H9 (cell line): ENCODE data around the gene PIK3CG. TPM values are rescaled to one million over a fixed set of nuclear protein-coding genes. Genes with fewer than 3 reads are reported as not detected.

Source experiments
- DNase-seq: peaks from one replicate; pipeline ENCODE4 v3.0.0-alpha.2; 2017
- H2AFZ ChIP-seq: one replicate; pipeline ENCODE4 v1.6.1; 2013; ENCODE audit warnings: mild to moderate bottlenecking, low read length, control low read depth, moderate library complexity
- H2AK5ac ChIP-seq: 2 replicates; pipeline ENCODE4 v1.6.1; 2013; ENCODE audit warnings: low read length, control low read depth, mixed read lengths; ENCODE audit not compliant: insufficient read length
- H2BK120ac ChIP-seq: one replicate; pipeline ENCODE4 v1.6.1; 2013; ENCODE audit warnings: low read depth, mild to moderate bottlenecking, low read length, control low read depth, inconsistent platforms; ENCODE audit not compliant: poor library complexity, severe bottlenecking
- H2BK12ac ChIP-seq: 2 replicates; pipeline ENCODE4 v1.6.1; 2013; ENCODE audit warnings: low read length, control low read depth, mixed read lengths, low read depth; ENCODE audit not compliant: insufficient read length
- H2BK15ac ChIP-seq: 2 replicates; pipeline ENCODE4 v1.6.1; 2013; ENCODE audit warnings: low read depth, low read length, control low read depth
- H2BK20ac ChIP-seq: one replicate; pipeline ENCODE4 v1.6.1; 2013; ENCODE audit warnings: low read depth, mild to moderate bottlenecking, low read length, control low read depth, inconsistent platforms; ENCODE audit not compliant: poor library complexity, severe bottlenecking
- H2BK5ac ChIP-seq: 2 replicates; pipeline ENCODE4 v1.6.1; 2013; ENCODE audit warnings: low read length, control low read depth, mixed read lengths; ENCODE audit not compliant: insufficient read length
- H3K14ac ChIP-seq: 2 replicates; pipeline ENCODE4 v1.6.1; 2013; ENCODE audit warnings: low read length, control low read depth; ENCODE audit not compliant: insufficient read depth
- H3K18ac ChIP-seq: 2 replicates; pipeline ENCODE4 v1.6.1; 2013; ENCODE audit warnings: low read depth, mild to moderate bottlenecking, mixed read lengths, low read length, control low read depth; ENCODE audit not compliant: insufficient read length
- H3K23ac ChIP-seq: 2 replicates; pipeline ENCODE4 v1.6.1; 2013; ENCODE audit warnings: low read length, control low read depth, mixed read lengths, low read depth; ENCODE audit not compliant: insufficient read length
- H3K23me2 ChIP-seq: 2 replicates; pipeline ENCODE4 v1.6.1; 2013; ENCODE audit warnings: low read depth, mild to moderate bottlenecking, mixed read lengths, low read length, control low read depth; ENCODE audit not compliant: insufficient read length, poor library complexity, severe bottlenecking
- H3K27ac ChIP-seq: 2 replicates; pipeline ENCODE4 v1.5.1; 2013; ENCODE audit warnings: low read length, control low read depth, mixed read lengths, low read depth; ENCODE audit not compliant: insufficient read length
- H3K27me3 ChIP-seq: 2 replicates; pipeline ENCODE4 v1.6.1; 2013; ENCODE audit warnings: low read length, control low read depth, inconsistent platforms; ENCODE audit not compliant: insufficient read depth
- H3K4ac ChIP-seq: 2 replicates; pipeline ENCODE4 v1.6.1; 2013; ENCODE audit warnings: low read depth, mild to moderate bottlenecking, control low read depth, inconsistent platforms, low read length, moderate library complexity
- H3K4me1 ChIP-seq: 2 replicates; pipeline ENCODE4 v1.6.1; 2013; ENCODE audit warnings: low read length, control low read depth, inconsistent platforms; ENCODE audit not compliant: insufficient read depth
- H3K4me2 ChIP-seq: 2 replicates; pipeline ENCODE4 v1.6.1; 2013; ENCODE audit warnings: low read length, control low read depth, mixed read lengths; ENCODE audit not compliant: insufficient read length, insufficient read depth
- H3K56ac ChIP-seq: 2 replicates; pipeline ENCODE4 v1.6.1; 2013; ENCODE audit warnings: low read depth, mild to moderate bottlenecking, mixed read lengths, low read length, control low read depth; ENCODE audit not compliant: insufficient read length
- H3K79me1 ChIP-seq: 2 replicates; pipeline ENCODE4 v1.6.1; 2013; ENCODE audit warnings: low read depth, mild to moderate bottlenecking, moderate library complexity, low read length, control low read depth, inconsistent platforms; ENCODE audit not compliant: insufficient read depth, poor library complexity, severe bottlenecking
- H3K79me2 ChIP-seq: 2 replicates; pipeline ENCODE4 v1.6.1; 2013; ENCODE audit warnings: low read length, control low read depth, inconsistent platforms; ENCODE audit not compliant: insufficient read depth
- H3K9ac ChIP-seq: 2 replicates; pipeline ENCODE4 v1.6.1; 2013; ENCODE audit warnings: low read length, control low read depth, mixed read lengths; ENCODE audit not compliant: insufficient read length; ENCODE audit errors: extremely low read depth
- H3K9me3 ChIP-seq: one replicate; pipeline ENCODE4 v1.6.1; 2013; ENCODE audit warnings: low read depth, low read length, inconsistent platforms; ENCODE audit not compliant: control insufficient read depth
- H3T11ph ChIP-seq: one replicate; pipeline ENCODE4 v1.6.1; 2013; ENCODE audit warnings: mild to moderate bottlenecking, low read length, control low read depth, inconsistent platforms
- H4K20me1 ChIP-seq: one replicate; pipeline ENCODE4 v1.6.1; 2013; ENCODE audit not compliant: control insufficient read depth, insufficient read length, insufficient read depth
- H4K5ac ChIP-seq: 2 replicates; pipeline ENCODE4 v1.6.1; 2013; ENCODE audit warnings: low read depth, mild to moderate bottlenecking, mixed read lengths, low read length, control low read depth; ENCODE audit not compliant: insufficient read length
- H4K8ac ChIP-seq: replicated peaks from 2 replicates; pipeline ENCODE4 v1.6.1; 2013; ENCODE audit warnings: low read length, control low read depth, mixed read lengths, low read depth; ENCODE audit not compliant: insufficient read length
- H4K91ac ChIP-seq: 2 replicates; pipeline ENCODE4 v1.6.1; 2013; ENCODE audit warnings: low read depth, mild to moderate bottlenecking, moderate library complexity, mixed read lengths, low read length, control low read depth; ENCODE audit not compliant: insufficient read length
- H3K27ac Mint-ChIP-seq, 3 experiments: 2 replicates in 2 of 3; 3 replicates in 1 of 3; pipeline ENCODE4 v1.8.0; 2020 to 2021; ENCODE audit warnings: mixed read lengths in 3 of 3, mild to moderate bottlenecking in 1 of 3, moderate library complexity in 1 of 3
- H3K27me3 Mint-ChIP-seq: 2 replicates; pipeline ENCODE4 v1.8.0; 2021; ENCODE audit warnings: low read depth, mild to moderate bottlenecking, moderate library complexity, mixed read lengths
- H3K36me3 Mint-ChIP-seq, 3 experiments: 2 replicates in 2 of 3; 3 replicates in 1 of 3; pipeline ENCODE4 v1.8.0; 2020 to 2021; ENCODE audit warnings: low read depth in 3 of 3, mixed read lengths in 3 of 3; ENCODE audit not compliant: insufficient read depth in 1 of 3
- H3K4me1 Mint-ChIP-seq, 2 experiments: 2 replicates each; pipeline ENCODE4 v1.8.0; 2020; ENCODE audit warnings: mixed read lengths in 2 of 2
- H3K4me3 Mint-ChIP-seq, 2 experiments: 2 replicates in 1 of 2; 3 replicates in 1 of 2; pipeline ENCODE4 v1.8.0; 2020 to 2021; ENCODE audit warnings: mild to moderate bottlenecking in 2 of 2, mixed read lengths in 2 of 2, moderate library complexity in 1 of 2
- H3K9me3 Mint-ChIP-seq, 2 experiments: 2 replicates in 1 of 2; 3 replicates in 1 of 2; pipeline ENCODE4 v1.8.0; 2020; ENCODE audit warnings: mild to moderate bottlenecking in 2 of 2, mixed read lengths in 2 of 2, moderate library complexity in 1 of 2
- CTCF ChIP-seq: fragments of 200-600 bp; sonication (generic); conservative IDR thresholded peaks from 3 replicates; pipeline ENCODE4 v1.8.0; 2021; ENCODE audit warnings: antibody characterized with exemption, mild to moderate bottlenecking
- WGBS: extraction: QIAGEN DNeasy Blood & Tissue Kit; methylation state at CpG from one replicate; pipeline ENCODE4 v1.1.7; 2013; ENCODE audit warnings: missing lambda C conversion rate, low lambda C conversion rate, mixed read lengths; ENCODE audit not compliant: insufficient read length; ENCODE audit errors: extremely low coverage; 5-methylcytosine and 5-hydroxymethylcytosine counted together
- total RNA-seq: library from RNA; stranded (reverse); gene quantifications from 2 replicates; pipeline ENCODE4 v1.2.1, GENCODE V29; 2021

PIK3CG gene
- total RNA-seq, 1 experiment from 2014 or later: not detected

DNA sequence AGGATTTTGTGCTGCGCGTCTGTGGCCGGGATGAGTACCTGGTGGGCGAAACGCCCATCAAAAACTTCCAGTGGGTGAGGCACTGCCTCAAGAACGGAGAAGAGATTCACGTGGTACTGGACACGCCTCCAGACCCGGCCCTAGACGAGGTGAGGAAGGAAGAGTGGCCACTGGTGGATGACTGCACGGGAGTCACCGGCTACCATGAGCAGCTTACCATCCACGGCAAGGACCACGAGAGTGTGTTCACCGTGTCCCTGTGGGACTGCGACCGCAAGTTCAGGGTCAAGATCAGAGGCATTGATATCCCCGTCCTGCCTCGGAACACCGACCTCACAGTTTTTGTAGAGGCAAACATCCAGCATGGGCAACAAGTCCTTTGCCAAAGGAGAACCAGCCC, 3.3 kb downstream of the PIK3CG start:
- no peak overlapping the region for H3K4ac ChIP-seq
- peaks cover 2% of the 10 kb centered on the region; the same call in 1 of the 2 replicates for H3K27me3 Mint-ChIP-seq
- H3K36me3 Mint-ChIP-seq: no peaks in the 10 kb centered on the region
- H2BK120ac ChIP-seq: no peak overlapping the region
- no peak overlapping the region for H3K23ac ChIP-seq
- no peak overlapping the region for H3K27ac ChIP-seq
- no peak overlapping the region for H4K91ac ChIP-seq
- H3K4me3 Mint-ChIP-seq: no peak overlapping the region
- no peaks in the 10 kb centered on the region for H3K27me3 ChIP-seq
- no peak overlapping the region for H2BK15ac ChIP-seq
- H2AK5ac ChIP-seq: no peak overlapping the region
- H2BK12ac ChIP-seq: no peak overlapping the region
- H2AFZ ChIP-seq: no peak overlapping the region
- H3K27ac Mint-ChIP-seq: no peak overlapping the region
- H3K9me3 Mint-ChIP-seq: no peaks in the 10 kb centered on the region
- H3K79me1 ChIP-seq: no peaks in the 10 kb centered on the region
- H3K4me1 ChIP-seq: no peaks in the 10 kb centered on the region
- DNase-seq: no peak
- H3K9ac ChIP-seq: no peak overlapping the region
- H2BK5ac ChIP-seq: no peak overlapping the region
- H3K4me1 Mint-ChIP-seq: no peaks in the 10 kb centered on the region
- no peak overlapping the region for H4K8ac ChIP-seq
- TF ChIP-seq CTCF: no peak
- H4K20me1 ChIP-seq: no peaks in the 10 kb centered on the region
- H3K79me2 ChIP-seq: no peaks in the 10 kb centered on the region
- no peak overlapping the region for H3K18ac ChIP-seq
- H3K9me3 ChIP-seq: no peaks in the 10 kb centered on the region
- no peak overlapping the region for H3K56ac ChIP-seq
- H3K14ac ChIP-seq: no peak overlapping the region
- H3K23me2 ChIP-seq: no peaks in the 10 kb centered on the region
- no peak overlapping the region for H4K5ac ChIP-seq
- no peak overlapping the region for H2BK20ac ChIP-seq
- H3K4me2 ChIP-seq: no peak overlapping the region
- H3T11ph ChIP-seq: no peak overlapping the region
- WGBS: no CpG with 5 or more reads among the region's 20 CpGs
